DMS 273 (cell line): ENCODE measurements around the gene TMEM131L.

Experiments used
- DNase-seq: peaks from one replicate; lab custom pipeline; 2025; ENCODE audit not compliant: unreplicated experiment; lab: John Stamatoyannopoulos, UW

The TMEM131L gene

DNA sequence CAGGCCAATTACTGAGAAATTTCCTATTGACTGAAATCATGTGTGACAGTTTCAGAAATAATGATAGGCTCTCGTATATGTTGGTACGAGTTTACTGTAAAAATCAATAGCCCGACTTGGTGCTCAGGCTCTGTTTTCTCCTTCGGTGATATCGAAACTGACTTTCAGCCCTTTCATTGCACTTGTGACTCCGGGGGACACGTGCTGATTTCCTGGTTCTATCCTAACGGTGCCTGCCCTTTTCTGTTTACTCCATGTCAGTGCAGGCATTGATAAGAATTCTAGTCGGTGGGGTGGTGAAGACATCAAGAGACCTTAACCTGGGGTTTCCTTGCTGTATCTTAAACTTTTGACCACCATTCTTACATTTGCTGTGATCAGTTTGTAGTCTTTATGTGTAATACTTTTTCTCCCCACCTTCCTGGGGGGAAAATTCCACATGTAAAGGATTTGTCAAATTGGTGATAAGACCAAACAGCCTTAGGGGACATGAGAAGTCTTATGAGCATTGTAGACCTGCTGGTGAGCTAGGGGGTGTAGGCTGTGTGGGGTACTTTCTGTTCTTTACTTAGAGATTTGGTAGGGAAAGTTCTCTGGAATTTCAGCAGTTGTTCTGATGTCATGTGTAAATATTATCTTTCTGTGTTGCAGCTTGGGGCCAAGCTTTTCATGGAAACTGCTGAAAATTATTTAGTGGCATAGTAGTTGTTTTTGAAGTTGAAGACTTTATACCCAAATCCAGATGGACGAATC, 52.7 kb downstream of the TMEM131L start:
- DNase-seq: no peak

- no peak for DNase-seq
Measured at GRCh38 chr4:153519687-153520086, 53.5 kb downstream of the TMEM131L start.

GRCh38 chr4:153520227-153520626, 54.1 kb downstream of the TMEM131L start:
- no peak for DNase-seq

DNA sequence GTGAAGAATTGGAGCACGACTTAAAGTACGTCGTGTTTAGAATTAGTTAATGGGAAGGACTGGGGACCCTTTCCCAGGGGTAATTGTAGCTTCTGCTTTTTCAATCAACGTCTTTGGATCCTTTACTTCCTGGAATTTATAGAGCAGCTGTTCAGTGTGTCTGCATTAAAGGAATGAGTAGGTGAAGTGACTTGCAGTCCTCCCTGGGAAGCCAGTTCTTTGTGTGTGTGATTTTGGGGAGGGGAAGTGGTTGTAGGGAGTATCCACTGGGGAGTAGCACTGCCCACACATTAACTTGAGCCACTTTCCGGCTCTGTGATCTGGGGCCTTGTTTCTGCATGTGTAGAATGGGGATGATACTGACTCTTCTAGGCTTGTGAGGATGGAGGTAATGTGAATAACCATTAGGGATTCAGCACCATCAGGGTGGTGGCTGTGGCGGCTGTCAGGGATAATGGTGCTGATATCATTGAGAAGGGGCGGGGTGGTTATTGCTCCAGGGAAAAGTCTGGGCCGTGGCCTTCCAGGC, 54.7 kb downstream of the TMEM131L start:
- no peak for DNase-seq

DNA sequence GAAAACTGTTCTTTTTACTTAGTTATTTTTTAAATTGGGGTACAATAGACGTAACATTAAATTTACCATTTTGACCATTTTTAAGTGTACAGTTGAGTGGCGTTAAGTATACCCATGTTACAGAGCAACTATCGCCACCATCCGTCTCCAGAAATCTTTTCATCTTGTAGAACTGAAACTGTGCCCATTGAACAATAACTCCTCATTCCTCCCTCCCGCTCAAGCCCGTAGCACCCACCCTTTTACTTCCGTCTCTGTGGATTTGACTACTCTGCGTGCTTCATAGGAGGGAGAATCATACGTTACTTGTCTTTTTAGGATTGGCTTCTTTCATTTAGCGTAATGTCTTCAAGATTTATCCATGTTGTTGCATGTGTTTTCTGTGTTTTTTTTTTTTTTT, 55.3 kb downstream of the TMEM131L start:
- DNase-seq: no peak

DNA sequence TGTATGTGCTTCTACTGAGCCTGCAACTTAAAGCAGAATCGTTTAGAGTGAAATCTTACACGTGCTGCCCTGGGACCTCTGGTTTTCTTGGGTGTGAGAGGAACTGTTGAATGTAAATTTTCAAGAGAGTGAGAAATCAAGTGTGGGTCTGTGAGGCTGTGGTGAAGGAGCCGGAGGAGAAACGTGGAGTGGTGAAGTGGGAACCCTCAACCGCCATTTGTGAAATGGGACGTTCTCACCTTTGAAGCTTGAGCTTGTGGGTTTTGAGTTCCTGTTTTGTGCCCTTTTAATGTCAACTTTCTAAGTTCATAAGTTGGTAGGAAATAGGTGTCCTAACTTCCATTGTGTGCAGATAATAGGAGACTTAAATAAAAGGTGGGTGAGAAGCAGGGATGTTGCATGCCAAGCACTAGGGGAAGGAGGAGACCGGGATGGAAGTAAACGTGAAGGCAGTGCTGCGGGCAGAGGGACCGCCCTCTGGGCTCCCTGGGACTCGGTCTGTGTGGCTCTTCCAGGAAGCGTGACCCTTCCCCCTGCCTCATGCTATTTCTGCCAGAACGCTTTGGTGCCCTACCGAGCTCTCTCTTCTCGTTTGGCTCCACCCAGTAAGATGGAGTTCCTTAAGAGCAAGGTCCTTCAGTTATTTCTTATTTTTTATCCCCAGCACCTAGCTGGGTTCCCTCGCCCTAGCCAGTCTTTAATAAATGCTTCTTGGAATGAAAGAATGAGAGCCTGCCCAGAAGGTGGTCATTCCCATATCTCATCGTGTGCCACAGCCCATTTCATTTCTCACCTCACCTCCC, 56.0 kb downstream of the TMEM131L start:
- no peak for DNase-seq

DNA sequence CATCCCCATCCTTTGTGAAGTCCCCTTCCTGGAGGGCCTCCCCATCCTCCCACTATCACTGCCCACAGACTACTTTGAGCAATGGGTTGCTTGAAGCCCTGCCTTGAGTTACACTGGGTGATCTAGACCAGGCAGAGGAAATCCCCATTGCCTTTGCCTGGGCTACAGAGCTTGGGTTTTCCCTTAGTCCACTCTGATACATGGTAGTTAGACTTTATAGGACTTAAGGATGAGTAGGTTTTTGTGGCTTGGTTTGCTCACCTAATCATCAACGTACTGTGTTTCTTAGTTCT, 56.6 kb downstream of the TMEM131L start:
- no peak for DNase-seq

DNA sequence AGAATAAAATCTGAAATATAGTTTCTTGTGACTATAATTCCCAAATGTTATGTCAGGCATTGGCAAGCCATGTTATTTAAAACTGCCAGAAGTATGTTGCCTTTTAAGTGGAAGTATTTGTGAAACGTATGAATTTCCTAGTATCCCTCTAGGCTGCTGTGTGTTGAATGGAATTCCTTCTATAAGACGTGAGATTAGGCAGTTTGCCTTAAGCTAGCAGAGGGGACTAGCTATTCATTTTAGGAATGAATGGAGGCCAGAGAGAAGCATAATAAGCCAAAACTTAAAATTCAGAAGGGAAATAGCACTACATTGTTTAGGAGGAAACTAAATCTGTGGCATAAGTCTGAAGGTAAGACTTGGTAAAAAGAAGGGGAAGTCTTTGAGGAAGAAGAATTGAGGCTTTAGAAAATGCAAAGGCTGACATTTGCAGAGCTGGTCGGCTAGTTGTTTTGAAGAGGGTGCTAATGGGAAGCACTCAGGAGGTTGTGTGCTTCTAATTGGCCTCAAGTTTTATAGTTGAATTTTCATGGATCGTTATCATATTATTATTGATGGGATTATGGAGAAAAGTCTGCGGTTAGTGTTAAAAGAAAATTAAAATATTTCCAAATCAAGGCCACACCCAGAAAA, 57.1 kb downstream of the TMEM131L start:
- DNase-seq: no peak

GRCh38 chr4:153523941-153524386, 57.8 kb downstream of the TMEM131L start:
- no peak for DNase-seq

DNA sequence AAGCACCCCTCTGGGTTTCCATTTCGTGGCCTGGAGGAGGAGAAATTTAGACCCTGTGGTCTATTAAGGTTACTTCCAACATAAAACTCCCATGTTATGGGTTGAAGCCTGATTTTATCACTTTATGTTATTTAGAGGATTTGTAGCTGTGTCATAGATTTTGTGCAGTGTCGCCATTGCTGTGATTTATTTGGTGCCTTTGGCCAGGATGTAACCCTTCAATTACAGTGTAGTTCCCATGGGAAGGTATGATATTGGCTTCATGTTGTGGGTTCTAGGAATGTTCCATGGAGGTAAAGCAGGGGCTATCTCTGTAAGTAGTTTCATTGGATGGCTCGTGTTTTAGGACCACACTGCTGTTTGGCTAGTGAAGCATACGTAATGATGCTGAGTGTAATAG, 58.5 kb downstream of the TMEM131L start:
- no peak for DNase-seq

DNA sequence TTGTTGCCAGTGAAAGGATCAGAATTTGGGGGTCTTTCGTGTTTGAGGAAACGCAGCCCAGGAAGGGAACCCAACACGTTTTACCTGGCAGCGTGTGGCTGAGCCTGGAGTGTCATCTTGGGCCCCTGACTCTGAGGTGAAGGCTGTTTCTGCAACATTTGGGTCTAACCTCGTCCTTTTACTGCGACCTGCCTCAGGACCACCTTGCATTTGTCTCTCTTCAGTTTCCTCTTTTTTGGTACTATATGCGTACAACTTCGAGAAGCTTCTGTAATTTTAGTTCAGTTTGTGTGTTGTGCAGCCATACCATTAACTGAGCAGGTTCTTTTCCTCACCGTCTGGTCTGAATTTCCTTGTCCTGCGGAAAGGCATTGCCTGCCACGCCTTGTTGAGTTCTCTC, 61.5 kb downstream of the TMEM131L start:
- no peak for DNase-seq

DNA sequence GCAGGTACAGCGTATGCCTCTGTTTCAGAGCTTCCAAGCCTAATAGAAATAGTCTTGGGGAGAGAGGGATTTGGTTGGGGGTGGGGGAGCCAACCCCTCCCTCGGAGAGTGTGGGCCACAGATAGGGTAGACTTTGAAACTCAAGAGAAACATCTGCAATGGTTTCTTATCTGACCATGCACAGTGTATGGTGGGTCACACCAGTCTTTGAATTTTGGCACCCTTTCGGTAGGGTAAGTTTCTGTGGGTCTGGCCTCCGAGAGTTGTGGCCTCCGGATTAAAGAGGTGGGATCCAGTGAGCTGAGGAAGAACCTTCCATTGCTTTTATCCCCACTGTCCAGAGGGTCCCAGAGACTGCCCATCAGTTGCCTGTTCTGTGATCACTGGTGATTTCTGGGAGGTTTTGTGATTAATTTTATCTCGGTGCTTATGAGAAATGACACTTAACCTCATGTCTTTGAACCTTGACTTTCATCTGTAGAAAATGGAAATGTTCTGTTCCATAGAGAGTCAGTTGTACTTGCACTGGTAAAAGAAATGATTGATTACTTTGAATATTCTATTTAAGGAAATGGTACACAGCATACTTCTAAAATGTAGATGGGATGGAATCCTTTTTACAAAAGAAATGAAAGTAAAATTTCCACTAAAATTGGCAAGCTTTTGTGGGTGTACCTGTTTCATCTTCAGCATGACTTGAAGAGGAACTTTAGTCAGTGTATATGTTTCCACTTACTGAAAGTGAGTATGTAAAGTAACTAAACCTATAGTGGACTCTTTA, 62.7 kb downstream of the TMEM131L start:
- peak; percentile 9 for DNase-seq

DNA sequence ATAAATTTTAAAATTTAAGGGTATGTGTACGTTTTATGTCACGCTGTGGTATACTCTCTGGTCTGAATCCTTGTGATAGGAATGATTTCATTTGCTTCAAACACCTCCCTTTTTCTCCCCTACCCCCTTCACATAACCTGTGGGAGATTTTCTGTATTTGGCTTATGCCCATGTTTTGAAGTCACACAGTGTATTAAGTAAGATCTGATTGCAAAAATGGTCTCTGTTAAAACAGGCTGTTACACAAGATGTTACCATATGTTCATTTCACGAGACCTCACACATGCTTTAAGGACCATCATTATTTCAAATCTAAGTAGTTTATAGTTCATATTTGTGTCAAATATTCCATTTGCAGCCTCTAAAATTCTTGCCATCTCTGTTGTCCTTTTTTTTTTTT, 63.5 kb downstream of the TMEM131L start:
- peak; percentile 84 for DNase-seq

DNA sequence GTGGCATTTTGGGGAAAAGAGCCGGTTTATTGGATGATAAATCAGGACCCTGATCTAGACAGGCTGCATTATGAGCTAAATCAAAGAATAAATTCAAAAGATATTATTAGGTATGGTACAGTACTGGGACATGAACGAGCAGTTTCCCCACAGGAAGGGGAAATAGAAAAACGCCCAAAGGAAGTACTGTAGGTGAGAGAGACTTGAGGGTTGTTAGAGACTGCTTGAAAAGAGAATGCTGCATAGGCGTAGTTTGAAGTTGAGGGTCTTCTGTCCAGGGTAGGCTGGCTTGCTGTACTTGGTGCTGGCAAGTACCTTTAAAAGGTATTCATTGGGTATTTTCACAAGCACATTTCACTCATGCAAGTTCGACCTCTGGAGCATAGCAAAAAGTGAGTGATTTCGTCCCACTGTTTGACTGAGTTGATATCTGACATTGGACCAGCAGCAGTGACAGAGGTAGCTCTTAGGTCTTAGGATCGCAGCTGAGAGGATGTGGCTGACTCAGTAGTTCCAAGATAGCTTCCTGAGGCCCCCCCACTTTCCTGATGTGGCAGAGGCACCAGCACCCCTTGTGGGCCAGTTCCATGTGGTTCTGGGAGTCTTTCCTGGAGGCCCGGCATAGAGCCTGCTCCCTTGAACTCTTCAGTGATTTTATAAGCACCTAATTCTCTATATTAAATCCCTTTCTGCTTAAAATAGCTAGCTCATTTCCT, 64.3 kb downstream of the TMEM131L start:
- DNase-seq: peak; percentile 31

DNA sequence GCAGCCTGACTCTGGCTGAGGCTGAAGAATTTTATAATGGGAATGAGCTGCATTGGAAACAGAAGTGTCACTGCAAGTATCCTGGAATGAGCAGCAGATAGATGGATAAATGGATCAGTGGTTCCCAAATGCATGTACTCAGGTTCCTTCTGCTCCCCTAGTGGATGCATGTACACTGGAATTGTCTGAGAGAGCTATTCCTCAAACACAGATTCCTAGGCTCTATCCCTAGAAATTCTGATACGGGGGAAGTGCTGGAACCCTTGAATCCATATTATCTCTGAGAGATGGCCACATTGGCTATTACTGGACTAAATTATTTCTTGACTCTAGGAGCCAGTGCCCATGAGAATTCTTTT, 64.8 kb downstream of the TMEM131L start:
- DNase-seq: peak; percentile 38

GRCh38 chr4:153531976-153532626, 65.9 kb downstream of the TMEM131L start:
- peak; percentile 33 for DNase-seq

DNA sequence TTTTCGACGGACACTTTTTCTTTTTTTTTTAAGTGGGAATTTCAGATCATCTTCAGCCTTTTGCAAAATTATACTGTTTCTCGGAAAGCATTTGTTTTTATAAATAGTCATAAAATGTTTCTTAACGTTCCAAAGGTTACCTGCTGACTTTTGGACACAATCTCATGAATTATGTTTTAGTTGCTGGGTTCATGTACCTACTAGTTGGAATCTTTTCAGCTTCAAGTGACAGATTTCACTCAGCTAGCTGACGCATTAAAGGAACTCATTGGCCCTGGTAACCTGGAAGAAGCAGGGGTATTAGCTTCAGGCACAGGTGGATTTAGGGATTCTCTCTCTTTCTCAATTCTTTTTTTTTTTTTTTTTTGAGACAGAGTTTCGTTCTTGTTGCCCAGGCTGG, 66.5 kb downstream of the TMEM131L start:
- no peak for DNase-seq

DNA sequence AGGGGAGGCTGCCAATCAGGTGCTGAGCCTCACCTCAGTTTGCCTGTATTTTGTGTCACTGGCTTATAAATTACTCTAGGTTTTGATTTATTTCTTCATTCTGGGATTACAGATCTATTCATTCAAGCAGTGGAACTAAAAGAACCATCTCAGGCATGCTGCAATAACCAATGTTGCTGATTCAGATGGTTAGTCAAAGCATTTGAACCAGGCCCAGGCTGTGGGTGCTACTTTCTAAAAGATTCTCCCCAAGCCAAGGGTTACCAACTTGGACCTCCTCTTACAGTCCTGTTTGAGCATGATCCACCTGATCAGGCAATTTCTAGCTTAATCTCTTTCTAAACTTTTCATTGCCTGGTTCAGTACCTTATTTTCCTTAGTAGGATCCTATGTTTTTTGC, 67.2 kb downstream of the TMEM131L start:
- DNase-seq: no peak

GRCh38 chr4:153534792-153535629, 68.9 kb downstream of the TMEM131L start:
- DNase-seq: no peak
